ENCODE data around the gene PPP1R14B. TPM values are rescaled to one million over a fixed set of nuclear protein-coding genes. Genes with fewer than 3 reads are reported as not detected.

PPP1R14B gene
- total RNA-seq, 1 experiment from 2014 or later: 1,496 TPM

DNA sequence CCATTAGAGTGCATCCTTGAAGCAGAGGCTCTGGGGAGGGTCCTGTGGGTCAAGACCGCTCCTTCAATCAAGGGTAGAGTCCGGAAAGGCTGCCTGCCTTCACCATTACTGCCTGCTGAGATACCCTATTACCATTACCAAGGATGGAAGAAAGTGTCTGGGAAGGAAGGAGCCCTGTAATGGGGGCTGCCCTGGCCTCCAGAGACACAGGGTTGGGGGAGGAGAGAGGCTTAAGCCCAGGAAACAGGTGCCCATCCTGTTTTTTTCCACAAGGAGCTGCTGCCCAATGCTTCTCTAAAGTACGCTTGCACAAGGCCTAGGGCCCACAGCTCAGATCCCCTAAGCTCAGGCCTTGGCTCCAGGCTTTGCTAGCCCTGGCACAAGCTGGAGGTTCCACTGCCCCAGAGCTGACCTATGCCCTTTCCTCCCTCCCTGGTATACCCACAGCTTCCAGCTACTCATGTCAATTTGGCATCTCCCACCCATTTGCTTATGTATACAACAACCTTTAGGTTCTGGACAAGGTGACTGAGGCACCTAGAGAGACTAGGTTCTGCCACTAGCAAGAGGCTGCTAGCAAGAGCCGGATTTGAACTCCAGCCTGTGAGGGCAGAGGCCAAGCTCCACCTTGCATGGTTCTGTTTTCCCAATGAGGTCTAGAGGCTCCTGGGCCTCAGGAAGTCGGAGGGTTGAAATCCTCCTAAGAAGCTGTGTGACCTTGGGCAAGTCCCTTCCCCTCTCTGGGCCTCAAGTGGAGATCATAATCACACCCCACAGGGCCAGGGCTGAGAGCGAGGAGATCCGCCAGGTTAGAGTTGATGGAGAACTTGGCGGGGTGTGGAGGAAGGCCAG is 3.0 kb upstream of the PPP1R14B start:
- intact Hi-C loops (cut with micrococcal nuclease): no loop called here
- CTCF ChIA-PET: no interaction called here
- Histone ChIP-seq H3K4me2 (ENCODE audit: low read length) (no peak overlapping the region), H2AFZ (ENCODE audit: low read length) (no peak overlapping the region), H3K27me3 (ENCODE audit: low read length) (no peaks in the 10 kb centered on the region), H3K36me3 (ENCODE audit: low read depth, low read length) (peaks cover 7% of the 10 kb centered on the region; the same call in 1 of the 2 replicates), H3K27ac (ENCODE audit: low read length) (no peak overlapping the region), H3K4me1 (ENCODE audit: insufficient read depth, low read length) (peaks cover 34% of the 10 kb centered on the region), H3K79me2 (ENCODE audit: low read length) (peaks cover 40% of the 10 kb centered on the region), H3F3A (ENCODE audit: low read length, unreplicated experiment) (no peaks in the 10 kb centered on the region), H3K9ac (ENCODE audit: low read length) (no peak overlapping the region), H3K9me3 (ENCODE audit: low read length) (no peaks in the 10 kb centered on the region), H4K20me1 (ENCODE audit: low read length) (peaks cover 7% of the 10 kb centered on the region), H3K9me2 (replicated peaks; ENCODE audit: low read length) (no peaks in the 10 kb centered on the region), H3K4me3 (ENCODE audit: low read length) (no peak overlapping the region)
- BruUV-seq (replicated peaks): no TSS peak
- DNase-seq (no peak), ATAC-seq (no peak)
- POLR2A ChIA-PET (ENCODE audit: unreplicated experiment): no interaction called here
- no peak for TF ChIP-seq CTCF (conservative IDR thresholded peaks at IDR 0.05; ENCODE audit: low read depth, low read length)
- no peak for TF ChIP-seq EZH2phosphoT487 (IDR thresholded peaks at IDR 0.05; ENCODE audit: borderline replicate concordance, low read length)
- no peak for TF ChIP-seq EZH2 (IDR thresholded peaks at IDR 0.05; ENCODE audit: low read length, unreplicated experiment)

DNA sequence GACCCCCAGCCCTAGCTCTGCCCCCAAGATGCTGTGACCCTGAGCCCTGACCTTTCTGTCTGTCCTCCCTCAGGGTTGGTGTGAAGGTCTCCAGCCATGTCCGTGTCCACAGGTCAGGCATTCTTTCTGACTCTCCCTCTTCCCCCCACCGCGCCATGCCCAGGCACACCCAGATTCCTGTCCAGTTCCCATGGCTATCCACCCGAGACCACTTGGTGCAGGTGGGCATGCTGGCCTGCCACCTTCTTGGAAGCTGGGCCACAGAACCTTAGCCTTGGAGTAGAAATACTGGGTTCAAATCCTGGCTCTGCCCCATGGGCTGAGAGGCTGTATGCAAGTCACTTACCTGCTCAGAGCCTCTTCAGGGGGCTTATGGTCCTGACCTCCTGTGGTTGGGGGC is 2.3 kb upstream of the PPP1R14B start:
- H3K36me3 ChIP-seq (ENCODE audit: low read depth, low read length): peaks cover 6% of the 10 kb centered on the region; the same call in 1 of the 2 replicates
- intact Hi-C loops (cut with micrococcal nuclease): no loop called here
- H3K9me2 ChIP-seq (replicated peaks; ENCODE audit: low read length): no peaks in the 10 kb centered on the region
- H3K4me3 ChIP-seq (ENCODE audit: low read length): no peak overlapping the region
- no peak overlapping the region for H2AFZ ChIP-seq (ENCODE audit: low read length)
- CTCF ChIA-PET: no interaction called here
- no peak overlapping the region for H3K4me2 ChIP-seq (ENCODE audit: low read length)
- H3K79me2 ChIP-seq (ENCODE audit: low read length): peaks cover 48% of the 10 kb centered on the region
- no peak overlapping the region for H3K9ac ChIP-seq (ENCODE audit: low read length)
- H3K4me1 ChIP-seq (ENCODE audit: insufficient read depth, low read length): peaks cover 42% of the 10 kb centered on the region
- H3K27ac ChIP-seq (ENCODE audit: low read length): no peak overlapping the region
- TF ChIP-seq EZH2phosphoT487 (IDR thresholded peaks at IDR 0.05; ENCODE audit: borderline replicate concordance, low read length) (no peak), EZH2 (IDR thresholded peaks at IDR 0.05; ENCODE audit: low read length, unreplicated experiment) (no peak)
- DNase-seq (no peak), ATAC-seq (no peak)
- H3F3A ChIP-seq (ENCODE audit: low read length, unreplicated experiment): no peaks in the 10 kb centered on the region
- no peaks in the 10 kb centered on the region for H3K9me3 ChIP-seq (ENCODE audit: low read length)
- POLR2A ChIA-PET (ENCODE audit: unreplicated experiment): no interaction called here
- peaks cover 8% of the 10 kb centered on the region for H4K20me1 ChIP-seq (ENCODE audit: low read length)
- H3K27me3 ChIP-seq (ENCODE audit: low read length): no peaks in the 10 kb centered on the region
- no TSS peak for BruUV-seq (replicated peaks)

- H3K9ac ChIP-seq (ENCODE audit: low read length): no peak overlapping the region
- peaks cover 46% of the 10 kb centered on the region for H3K4me1 ChIP-seq (ENCODE audit: insufficient read depth, low read length)
Observed at GRCh38 chr11:64248578-64248977, 1.8 kb upstream of the PPP1R14B start.

More at GRCh38 chr11:64248578-64248977, 1.8 kb upstream of the PPP1R14B start:
- Histone ChIP-seq H3F3A (ENCODE audit: low read length, unreplicated experiment) (no peaks in the 10 kb centered on the region), H2AFZ (ENCODE audit: low read length) (no peak overlapping the region), H3K4me2 (ENCODE audit: low read length) (no peak overlapping the region), H3K79me2 (ENCODE audit: low read length) (peaks cover 49% of the 10 kb centered on the region), H4K20me1 (ENCODE audit: low read length) (peaks cover 8% of the 10 kb centered on the region), H3K9me3 (ENCODE audit: low read length) (no peaks in the 10 kb centered on the region), H3K27ac (ENCODE audit: low read length) (no peak overlapping the region), H3K4me3 (ENCODE audit: low read length) (no peak overlapping the region), H3K9me2 (replicated peaks; ENCODE audit: low read length) (no peaks in the 10 kb centered on the region), H3K27me3 (ENCODE audit: low read length) (no peaks in the 10 kb centered on the region), H3K36me3 (ENCODE audit: low read depth, low read length) (peaks cover 11% of the 10 kb centered on the region; the same call in 1 of the 2 replicates)
- POLR2A ChIA-PET (ENCODE audit: unreplicated experiment): no interaction called here
- DNase-seq (no peak), ATAC-seq (no peak)
- CTCF ChIA-PET: no interaction called here
- no peak for TF ChIP-seq EZH2 (IDR thresholded peaks at IDR 0.05; ENCODE audit: low read length, unreplicated experiment)
- no peak for TF ChIP-seq CTCF (conservative IDR thresholded peaks at IDR 0.05; ENCODE audit: low read depth, low read length)
- TF ChIP-seq EZH2phosphoT487 (IDR thresholded peaks at IDR 0.05; ENCODE audit: borderline replicate concordance, low read length): no peak
- no TSS peak for BruUV-seq (replicated peaks)
- intact Hi-C loops (cut with micrococcal nuclease): no loop called here
